HFFc6 (cell line): ENCODE measurements around the gene FFAR2. TPM values are rescaled to one million over a fixed set of nuclear protein-coding genes. Genes with fewer than 3 reads are reported as not detected.
"Not testable (repeated sequence)": the region's sequence is repeated elsewhere in the genome, so short reads cannot be mapped to it uniquely, and the experiment has no call there.

Experiments used
- DNase-seq: peaks from one replicate; pipeline ENCODE4 v3.0.0-alpha.2; 2018
- H3K27ac Mint-ChIP-seq: 2 replicates; pipeline ENCODE4 v1.8.0; 2020; ENCODE audit warnings: mild to moderate bottlenecking, mixed read lengths
- H3K27me3 Mint-ChIP-seq: 2 replicates; pipeline ENCODE4 v1.8.0; 2021; ENCODE audit warnings: mild to moderate bottlenecking, moderate library complexity, mixed read lengths; ENCODE audit not compliant: insufficient read depth
- H3K36me3 Mint-ChIP-seq: 2 replicates; pipeline ENCODE4 v1.8.0; 2021; ENCODE audit warnings: low read depth, mixed read lengths
- H3K4me1 Mint-ChIP-seq: 2 replicates; pipeline ENCODE4 v1.8.0; 2020; ENCODE audit warnings: low read depth, mixed read lengths
- H3K4me3 Mint-ChIP-seq: 2 replicates; pipeline ENCODE4 v1.8.0; 2020; ENCODE audit warnings: mild to moderate bottlenecking, moderate library complexity, mixed read lengths
- H3K9me3 Mint-ChIP-seq: 2 replicates; pipeline ENCODE4 v1.8.0; 2020; ENCODE audit warnings: mild to moderate bottlenecking, mixed read lengths
- long read RNA-seq: library from polyadenylated mRNA; unstranded; transcript quantifications from one replicate; pipeline ENCODE4 v2.0.0, GENCODE V29; 2019
- total RNA-seq, 6 experiments: library from RNA; stranded (reverse); fragmentation: NEBNext Ultra II Directional; extraction: Animal tissue kit (Norgen Biotek cat#: 25700); gene quantifications; 2 replicates in 1 of 6; 3 replicates in 5 of 6; pipeline ENCODE4 v1.2.3, GENCODE V29; 2021
- TF ChIP-seq, protein P1 (sequence below): fragments of 200-600 bp; sonication (generic); IDR thresholded peaks from 2 replicates; pipeline ENCODE4 v1.5.0; 2021; ENCODE audit warnings: antibody characterized with exemption, mild to moderate bottlenecking

The FFAR2 gene
- total RNA-seq = not detected
- long read RNA-seq = 0 reads

- no peak within 1 kb of the TSS for H3K27ac Mint-ChIP-seq
- no peaks in the 10 kb centered on the region for H3K4me1 Mint-ChIP-seq
- H3K9me3 Mint-ChIP-seq = no peaks in the 10 kb centered on the region
- no peak within 1 kb of the TSS for H3K4me3 Mint-ChIP-seq
- H3K36me3 Mint-ChIP-seq = no peaks in the 10 kb centered on the region
- peaks cover 51% of the 10 kb centered on the region for H3K27me3 Mint-ChIP-seq
- DNase-seq = no peak
- TF ChIP-seq, protein P1, sequence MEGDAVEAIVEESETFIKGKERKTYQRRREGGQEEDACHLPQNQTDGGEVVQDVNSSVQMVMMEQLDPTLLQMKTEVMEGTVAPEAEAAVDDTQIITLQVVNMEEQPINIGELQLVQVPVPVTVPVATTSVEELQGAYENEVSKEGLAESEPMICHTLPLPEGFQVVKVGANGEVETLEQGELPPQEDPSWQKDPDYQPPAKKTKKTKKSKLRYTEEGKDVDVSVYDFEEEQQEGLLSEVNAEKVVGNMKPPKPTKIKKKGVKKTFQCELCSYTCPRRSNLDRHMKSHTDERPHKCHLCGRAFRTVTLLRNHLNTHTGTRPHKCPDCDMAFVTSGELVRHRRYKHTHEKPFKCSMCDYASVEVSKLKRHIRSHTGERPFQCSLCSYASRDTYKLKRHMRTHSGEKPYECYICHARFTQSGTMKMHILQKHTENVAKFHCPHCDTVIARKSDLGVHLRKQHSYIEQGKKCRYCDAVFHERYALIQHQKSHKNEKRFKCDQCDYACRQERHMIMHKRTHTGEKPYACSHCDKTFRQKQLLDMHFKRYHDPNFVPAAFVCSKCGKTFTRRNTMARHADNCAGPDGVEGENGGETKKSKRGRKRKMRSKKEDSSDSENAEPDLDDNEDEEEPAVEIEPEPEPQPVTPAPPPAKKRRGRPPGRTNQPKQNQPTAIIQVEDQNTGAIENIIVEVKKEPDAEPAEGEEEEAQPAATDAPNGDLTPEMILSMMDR = no peak
Observed at GRCh38 chr19:35447606-35448469, at the start of gene FFAR2. TSS of gene FFAR2 (plus strand) at chr19:35448257. CDS start at chr19:35449715, 1,458 bp downstream.

GRCh38 chr19:35398570-35398969, 49.5 kb upstream of the FFAR2 start:
- Mint-ChIP-seq H3K27ac (no peak overlapping the region), H3K4me3 (no peak overlapping the region), H3K36me3 (no peaks in the 10 kb centered on the region), H3K4me1 (no peaks in the 10 kb centered on the region), H3K9me3 (no peaks in the 10 kb centered on the region), H3K27me3 (peaks cover 8% of the 10 kb centered on the region; the same call in 1 of the 2 replicates)
- DNase-seq = no peak
- TF ChIP-seq, protein P1 = no peak

- H3K27ac Mint-ChIP-seq = no peak overlapping the region
- no peaks in the 10 kb centered on the region for H3K4me1 Mint-ChIP-seq
- no peaks in the 10 kb centered on the region for H3K36me3 Mint-ChIP-seq
- H3K9me3 Mint-ChIP-seq = no peaks in the 10 kb centered on the region
- H3K4me3 Mint-ChIP-seq = no peak overlapping the region
- H3K27me3 Mint-ChIP-seq = peaks cover 8% of the 10 kb centered on the region; the same call in 1 of the 2 replicates
- TF ChIP-seq, protein P1 = no peak
- no peak for DNase-seq
Observed at GRCh38 chr19:35399231-35399630, 48.8 kb upstream of the FFAR2 start.

- Mint-ChIP-seq H3K9me3 (no peaks in the 10 kb centered on the region), H3K36me3 (no peaks in the 10 kb centered on the region), H3K4me1 (peaks cover 5% of the 10 kb centered on the region), H3K4me3 (no peak overlapping the region), H3K27ac (no peak overlapping the region), H3K27me3 (peaks cover 8% of the 10 kb centered on the region; the same call in 1 of the 2 replicates)
- DNase-seq = no peak
- TF ChIP-seq, protein P1 = no peak
Observed at GRCh38 chr19:35399948-35400772, 47.9 kb upstream of the FFAR2 start.

GRCh38 chr19:35400773-35401100, 47.3 kb upstream of the FFAR2 start:
- Mint-ChIP-seq H3K27ac (no peak overlapping the region), H3K4me3 (no peak overlapping the region), H3K27me3 (peaks cover 8% of the 10 kb centered on the region; the same call in 1 of the 2 replicates), H3K4me1 (peaks cover 11% of the 10 kb centered on the region), H3K9me3 (no peaks in the 10 kb centered on the region), H3K36me3 (no peaks in the 10 kb centered on the region)
- DNase-seq = no peak
- TF ChIP-seq, protein P1 = no peak

DNA sequence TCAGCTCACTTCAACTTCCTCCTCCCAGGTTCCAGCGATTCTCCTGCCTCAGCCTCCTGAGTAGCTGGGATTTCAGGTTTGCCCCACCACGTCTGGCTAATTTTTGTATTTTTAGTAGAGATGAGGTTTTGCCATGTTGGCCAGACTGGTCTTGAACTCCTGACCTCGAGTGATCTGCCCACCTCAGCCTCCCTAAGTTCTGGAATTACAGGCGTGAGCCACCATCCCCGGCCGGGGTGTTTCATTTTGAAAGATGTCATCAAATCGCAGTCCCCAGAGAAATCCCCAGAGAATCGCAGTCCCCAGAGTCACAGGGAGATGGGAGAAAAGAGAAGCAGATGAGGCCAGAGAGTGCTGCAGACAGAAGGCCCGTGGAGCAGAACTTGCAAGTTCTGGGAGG, 46.6 kb upstream of the FFAR2 start:
- peaks cover 10% of the 10 kb centered on the region for H3K27me3 Mint-ChIP-seq
- not testable (repeated sequence) for H3K36me3 Mint-ChIP-seq, H3K9me3 Mint-ChIP-seq, DNase-seq, H3K4me3 Mint-ChIP-seq, H3K27ac Mint-ChIP-seq
- peaks cover 14% of the 10 kb centered on the region for H3K4me1 Mint-ChIP-seq
